RWPE1 (cell line): ENCODE measurements around the gene WNT6.

ENCODE experiments used
- CTCF ChIA-PET: fragments of 350-600 bp; sonication (Branson Sonifier 250); formaldehyde crosslinking; extraction: SDS; loops from one replicate; lab custom pipeline; 2021; lab: Yijun Ruan, JAX
- POLR2A ChIA-PET: fragments of 400-600 bp; formaldehyde crosslinking; extraction: SDS; loops from one replicate; lab custom pipeline; 2020; ENCODE audit warnings: antibody characterized with exemption; ENCODE audit not compliant: low non-redundant PET; lab: Yijun Ruan, JAX
- DNase-seq: peaks from one replicate; pipeline ENCODE4 v3.0.0; 2012; ENCODE audit warnings: low spot score
- H3K27ac ChIP-seq: fragments of 450-650 bp; 2 replicates; pipeline ENCODE4 v1.5.1; 2017
- TF ChIP-seq, protein P1 (sequence below): fragments of 450-650 bp; conservative IDR thresholded peaks from 2 replicates; pipeline ENCODE4 v1.5.1; 2017; ENCODE audit warnings: low read depth, mild to moderate bottlenecking

WNT6 gene

DNA sequence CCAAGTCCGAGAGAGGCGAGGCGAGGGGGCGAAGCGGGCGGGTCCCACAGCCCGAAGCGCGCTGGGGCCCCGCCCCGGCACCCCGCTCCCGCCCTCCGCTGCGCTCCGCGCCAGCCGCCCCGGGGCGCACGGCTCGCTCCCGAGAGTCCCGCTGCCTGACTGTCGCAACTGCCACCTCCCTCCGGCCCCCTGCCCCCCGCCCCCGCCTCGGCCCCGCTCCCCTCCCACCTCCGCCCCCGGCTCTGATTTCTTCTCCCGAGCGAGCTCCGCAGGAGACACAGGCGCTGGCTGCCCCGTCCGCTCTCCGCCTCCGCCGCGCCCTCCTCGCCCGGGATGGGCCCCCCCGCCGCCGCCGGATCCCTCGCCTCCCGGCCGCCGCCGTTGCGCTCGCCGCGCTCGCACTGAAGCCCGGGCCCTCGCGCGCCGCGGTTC is at the start of gene WNT6:
WNT6 (plus strand) TSS at position 250 of the 432 bp plus-strand sequence. CDS start 233 bp downstream, outside the sequence.
- H3K27ac ChIP-seq: no peak within 1 kb of the TSS
- POLR2A ChIA-PET: no interaction called here
- no peak for DNase-seq
- TF ChIP-seq, protein P1, sequence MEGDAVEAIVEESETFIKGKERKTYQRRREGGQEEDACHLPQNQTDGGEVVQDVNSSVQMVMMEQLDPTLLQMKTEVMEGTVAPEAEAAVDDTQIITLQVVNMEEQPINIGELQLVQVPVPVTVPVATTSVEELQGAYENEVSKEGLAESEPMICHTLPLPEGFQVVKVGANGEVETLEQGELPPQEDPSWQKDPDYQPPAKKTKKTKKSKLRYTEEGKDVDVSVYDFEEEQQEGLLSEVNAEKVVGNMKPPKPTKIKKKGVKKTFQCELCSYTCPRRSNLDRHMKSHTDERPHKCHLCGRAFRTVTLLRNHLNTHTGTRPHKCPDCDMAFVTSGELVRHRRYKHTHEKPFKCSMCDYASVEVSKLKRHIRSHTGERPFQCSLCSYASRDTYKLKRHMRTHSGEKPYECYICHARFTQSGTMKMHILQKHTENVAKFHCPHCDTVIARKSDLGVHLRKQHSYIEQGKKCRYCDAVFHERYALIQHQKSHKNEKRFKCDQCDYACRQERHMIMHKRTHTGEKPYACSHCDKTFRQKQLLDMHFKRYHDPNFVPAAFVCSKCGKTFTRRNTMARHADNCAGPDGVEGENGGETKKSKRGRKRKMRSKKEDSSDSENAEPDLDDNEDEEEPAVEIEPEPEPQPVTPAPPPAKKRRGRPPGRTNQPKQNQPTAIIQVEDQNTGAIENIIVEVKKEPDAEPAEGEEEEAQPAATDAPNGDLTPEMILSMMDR: no peak
- CTCF ChIA-PET: interaction anchor here (1.7 to 2.6 kb wide), 2 partner anchors 12 to 17 kb away, joined by 8 to 9 read pairs; no protein-coding TSS in a partner anchor

DNA sequence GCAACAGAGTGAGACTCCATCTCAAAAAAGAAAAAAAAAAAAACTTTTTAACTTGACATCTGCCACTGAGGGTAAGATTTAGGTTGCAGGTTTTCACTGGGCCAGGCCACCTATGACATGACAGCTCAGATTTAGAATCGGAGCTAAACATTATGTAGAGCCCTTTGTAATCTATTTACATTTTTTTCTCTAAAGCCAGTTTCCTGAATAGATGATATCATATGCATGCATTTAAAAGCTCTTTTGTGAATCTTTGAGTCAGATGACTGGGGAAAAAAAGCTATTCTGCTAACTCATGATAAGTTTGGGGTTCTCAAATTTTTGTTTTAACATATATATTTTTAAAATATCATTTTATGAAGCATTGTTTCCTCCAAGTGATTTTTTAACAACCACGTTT is 49.3 kb upstream of the WNT6 start:
- DNase-seq: no peak
- TF ChIP-seq, protein P1: no peak
- ChIA-PET POLR2A (no interaction called here), CTCF (interaction anchor here (0.6 to 1.7 kb wide), 2 partner anchors 37 to 960 kb away, joined by 4 to 6 read pairs; no protein-coding TSS in a partner anchor)
- no peak overlapping the region for H3K27ac ChIP-seq

DNA sequence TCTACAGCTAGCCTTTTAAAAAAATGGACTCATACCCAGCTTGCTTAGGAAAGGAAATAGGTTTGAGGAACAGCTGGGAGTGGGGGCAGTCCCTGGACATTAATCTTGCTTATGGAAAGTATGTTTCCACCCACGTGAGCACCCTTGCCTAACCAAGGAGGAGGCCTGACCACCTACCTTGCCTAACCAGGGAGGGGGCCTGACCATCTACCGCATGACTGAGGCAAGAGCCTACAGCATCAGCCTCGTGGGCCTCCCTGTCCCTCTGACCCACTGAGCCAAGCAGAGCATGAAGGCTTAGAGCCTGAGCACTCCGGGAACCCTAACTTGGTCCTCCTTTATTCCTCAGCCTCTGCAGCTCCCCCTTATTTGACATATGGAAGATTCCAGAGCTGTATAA is 48.2 kb upstream of the WNT6 start:
- CTCF ChIA-PET: interaction anchor here (0.6 to 1.7 kb wide), 2 partner anchors 36 to 308 kb away, joined by 3 to 6 read pairs; no protein-coding TSS in a partner anchor
- DNase-seq: no peak

DNA sequence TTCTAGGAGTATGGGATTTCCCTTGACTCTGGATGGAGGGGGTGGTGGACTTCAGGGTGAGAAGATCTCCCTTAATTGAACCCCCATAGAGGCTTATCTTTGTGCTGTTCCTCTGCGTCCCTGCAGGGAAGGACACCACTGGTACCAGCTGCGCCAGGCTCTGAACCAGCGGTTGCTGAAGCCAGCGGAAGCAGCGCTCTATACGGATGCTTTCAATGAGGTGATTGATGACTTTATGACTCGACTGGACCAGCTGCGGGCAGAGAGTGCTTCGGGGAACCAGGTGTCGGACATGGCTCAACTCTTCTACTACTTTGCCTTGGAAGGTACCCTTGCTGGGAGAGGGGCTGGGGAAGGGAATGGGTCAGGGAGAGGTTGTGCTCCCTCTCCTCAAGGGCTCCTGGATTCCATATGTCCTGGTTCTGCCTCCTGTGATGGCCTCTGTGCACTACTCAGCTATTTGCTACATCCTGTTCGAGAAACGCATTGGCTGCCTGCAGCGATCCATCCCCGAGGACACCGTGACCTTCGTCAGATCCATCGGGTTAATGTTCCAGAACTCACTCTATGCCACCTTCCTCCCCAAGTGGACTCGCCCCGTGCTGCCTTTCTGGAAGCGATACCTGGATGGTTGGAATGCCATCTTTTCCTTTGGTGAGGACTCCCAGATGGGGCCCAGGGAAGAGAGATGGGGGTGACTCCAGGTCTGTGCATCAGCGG is 47.3 kb upstream of the WNT6 start:
- CTCF ChIA-PET: interaction anchor here (1.1 kb wide), 1 partner anchor 35 kb away, joined by 7 read pairs; no protein-coding TSS in a partner anchor
- POLR2A ChIA-PET: no interaction called here
- no peak for DNase-seq
- no peak overlapping the region for H3K27ac ChIP-seq
- TF ChIP-seq, protein P1: no peak

More for the DNA sequence above, 48.2 kb upstream of the WNT6 start:
- TF ChIP-seq, protein P1: no peak
- H3K27ac ChIP-seq: no peak overlapping the region
- POLR2A ChIA-PET: no interaction called here

DNA sequence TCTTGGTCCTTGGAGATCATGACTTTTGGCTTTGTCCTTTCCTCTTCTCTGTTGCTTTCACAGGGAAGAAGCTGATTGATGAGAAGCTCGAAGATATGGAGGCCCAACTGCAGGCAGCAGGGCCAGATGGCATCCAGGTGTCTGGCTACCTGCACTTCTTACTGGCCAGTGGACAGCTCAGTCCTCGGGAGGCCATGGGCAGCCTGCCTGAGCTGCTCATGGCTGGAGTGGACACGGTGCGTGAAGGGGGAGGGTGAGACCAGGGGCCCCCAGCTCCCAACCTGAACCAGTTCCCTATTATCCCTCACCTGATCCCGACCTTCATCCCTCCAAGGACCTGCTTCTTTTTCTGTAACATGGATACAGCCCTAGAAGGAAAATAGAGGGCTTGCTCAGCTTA is 46.7 kb upstream of the WNT6 start:
- CTCF ChIA-PET: interaction anchor here (0.7 to 1.1 kb wide), 2 partner anchors 34 to 73 kb away, joined by 3 to 7 read pairs; no protein-coding TSS in a partner anchor
- no peak for DNase-seq
- TF ChIP-seq, protein P1: no peak
- POLR2A ChIA-PET: no interaction called here
- H3K27ac ChIP-seq: no peak overlapping the region

DNA sequence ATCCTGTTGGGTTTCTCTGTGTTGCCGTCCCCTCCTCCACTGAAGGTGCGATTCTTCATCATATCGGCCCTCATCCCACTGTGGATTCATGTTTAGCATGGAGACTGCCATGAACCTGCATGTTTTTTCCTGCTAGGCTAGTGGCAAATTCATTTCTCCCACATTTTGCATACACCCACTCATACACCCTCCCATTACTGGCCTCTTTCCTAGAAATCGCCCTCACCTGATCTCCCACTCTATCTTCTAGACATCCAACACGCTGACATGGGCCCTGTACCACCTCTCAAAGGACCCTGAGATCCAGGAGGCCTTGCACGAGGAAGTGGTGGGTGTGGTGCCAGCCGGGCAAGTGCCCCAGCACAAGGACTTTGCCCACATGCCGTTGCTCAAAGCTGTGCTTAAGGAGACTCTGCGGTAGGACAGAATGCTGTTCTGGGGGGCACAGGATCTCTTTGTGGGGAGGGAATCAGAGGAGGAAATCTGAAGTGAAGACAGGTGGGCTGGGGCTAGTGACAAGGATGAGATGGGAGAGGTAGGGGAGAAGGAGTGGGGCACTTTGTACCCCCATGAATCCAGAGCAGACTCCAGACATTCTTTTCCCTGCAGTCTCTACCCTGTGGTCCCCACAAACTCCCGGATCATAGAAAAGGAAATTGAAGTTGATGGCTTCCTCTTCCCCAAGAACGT is 45.7 kb upstream of the WNT6 start:
- CTCF ChIA-PET: interaction anchor here (0.5 kb wide), 1 partner anchor 378 kb away, joined by 3 read pairs; no protein-coding TSS in a partner anchor
- no peak overlapping the region for H3K27ac ChIP-seq
- POLR2A ChIA-PET: no interaction called here
- DNase-seq: no peak
- TF ChIP-seq, protein P1: no peak
